SU-DHL-6 (cell line): ENCODE measurements around the gene KPNA5.

Source experiments
- H2AFZ ChIP-seq: fragments of 200-600 bp; sonication (generic); 2 replicates; pipeline ENCODE4 v1.6.1; 2014; ENCODE audit warnings: low read depth, mild to moderate bottlenecking, moderate library complexity, mixed read lengths, antibody characterized with exemption, low read length; ENCODE audit not compliant: severe bottlenecking
- H3F3A ChIP-seq: fragments of 200-600 bp; shearing (Covaris generic); 2 replicates; pipeline ENCODE4 v1.6.0; 2016; ENCODE audit warnings: antibody characterized with exemption, mild to moderate bottlenecking; ENCODE audit not compliant: insufficient read depth
- H3K27ac ChIP-seq: fragments of 200-600 bp; sonication (generic); 2 replicates; pipeline ENCODE4 v1.5.1; 2016; ENCODE audit warnings: low read depth, mild to moderate bottlenecking, low read length, moderate library complexity, mixed read lengths
- H3K27me3 ChIP-seq: fragments of 200-600 bp; sonication (generic), shearing (Covaris generic); 2 replicates; pipeline ENCODE4 v1.6.0; 2014; ENCODE audit warnings: mild to moderate bottlenecking, low read length
- H3K36me3 ChIP-seq: fragments of 200-600 bp; sonication (generic); 2 replicates; pipeline ENCODE4 v1.6.1; 2014; ENCODE audit warnings: mild to moderate bottlenecking, low read length, mixed read lengths
- H3K4me2 ChIP-seq: fragments of 300-600, 200-600 bp; shearing (Covaris generic), sonication (generic); 2 replicates; pipeline ENCODE4 v1.6.0; 2014; ENCODE audit warnings: low read length, low read depth, mild to moderate bottlenecking; ENCODE audit not compliant: poor library complexity, severe bottlenecking
- H3K4me3 ChIP-seq: fragments of 200-600 bp; sonication (generic); 2 replicates; pipeline ENCODE4 v1.5.1; 2014; ENCODE audit warnings: antibody characterized with exemption, low read length, mild to moderate bottlenecking, mixed read lengths; ENCODE audit not compliant: insufficient read depth, poor library complexity, severe bottlenecking
- H3K79me2 ChIP-seq: fragments of 200-600 bp; sonication (generic); 2 replicates; pipeline ENCODE4 v1.6.1; 2014; ENCODE audit warnings: mild to moderate bottlenecking, low read length, moderate library complexity; ENCODE audit not compliant: insufficient read depth
- H3K9ac ChIP-seq: fragments of 200-600 bp; sonication (generic); 2 replicates; pipeline ENCODE4 v1.7.0; 2014; ENCODE audit warnings: mild to moderate bottlenecking, low read length
- H3K9me2 ChIP-seq: fragments of 200-600 bp; sonication (generic); replicated peaks from 2 replicates; pipeline ENCODE4 v1.6.1; 2014; ENCODE audit warnings: low read length; ENCODE audit not compliant: insufficient read depth
- H3K9me3 ChIP-seq: fragments of 200-600 bp; sonication (generic); 2 replicates; pipeline ENCODE4 v1.6.1; 2014; ENCODE audit warnings: low read length, mixed read lengths; ENCODE audit not compliant: insufficient read depth
- H4K20me1 ChIP-seq: fragments of 200-600 bp; sonication (generic); 2 replicates; pipeline ENCODE4 v1.6.1; 2014; ENCODE audit warnings: low read depth, mild to moderate bottlenecking, antibody characterized with exemption, low read length, moderate library complexity, mixed read lengths
- CTCF ChIP-seq: fragments of 200-600 bp; sonication (generic); IDR thresholded peaks from one replicate; pipeline ENCODE4 v1.5.1; 2017; ENCODE audit warnings: antibody characterized with exemption, mild to moderate bottlenecking, low read length, moderate library complexity; ENCODE audit not compliant: insufficient read depth, poor library complexity, severe bottlenecking
- EZH2phosphoT487 ChIP-seq: fragments of 200-600 bp; sonication (generic), shearing (Covaris generic); conservative IDR thresholded peaks from 2 replicates; pipeline ENCODE4 v1.6.1; 2018; ENCODE audit warnings: mild to moderate bottlenecking, antibody characterized with exemption, low read length, moderate library complexity, mixed read lengths

The KPNA5 gene

DNA sequence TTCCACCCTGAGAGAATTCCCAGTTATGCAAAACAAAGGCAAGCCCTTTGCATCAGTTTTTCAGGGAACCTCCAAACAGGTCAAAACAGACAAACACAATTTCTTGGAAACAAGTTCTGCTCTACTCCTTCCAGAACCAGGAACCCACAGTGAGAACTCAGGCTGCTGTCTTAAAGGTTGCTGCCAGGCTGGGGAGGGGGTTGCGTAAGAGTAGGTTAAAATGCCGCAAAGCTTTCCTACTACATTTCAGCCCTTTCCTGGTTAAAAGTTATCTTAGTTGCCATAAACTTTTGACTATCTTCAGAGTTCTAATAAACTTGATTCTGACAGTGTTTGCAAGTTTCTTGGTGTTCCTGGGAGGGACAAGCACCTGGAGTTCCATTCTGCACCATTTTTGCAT, 33.8 kb downstream of the KPNA5 start:
- Histone ChIP-seq H3K27me3 (no peaks in the 10 kb centered on the region), H4K20me1 (0 out of 2 replicates have a peak, but pooled peaks cover 2% of the 10 kb centered on the region), H2AFZ (no peak overlapping the region), H3K9me3 (no peaks in the 10 kb centered on the region), H3K4me2 (no peak overlapping the region), H3K27ac (no peak overlapping the region), H3F3A (no peaks in the 10 kb centered on the region), H3K9ac (no peak overlapping the region), H3K9me2 (no peaks in the 10 kb centered on the region), H3K36me3 (peaks cover 12% of the 10 kb centered on the region; the same call in 1 of the 2 replicates), H3K4me3 (no peak overlapping the region), H3K79me2 (peaks cover 4% of the 10 kb centered on the region; the same call in 1 of the 2 replicates)
- TF ChIP-seq EZH2phosphoT487 (no peak), CTCF (no peak)

GRCh38 chr6:116726947-116727346, 45.9 kb downstream of the KPNA5 start:
- Histone ChIP-seq H3K27ac (no peak overlapping the region), H3K9ac (no peak overlapping the region), H3K9me2 (no peaks in the 10 kb centered on the region), H4K20me1 (no peaks in the 10 kb centered on the region), H2AFZ (no peak overlapping the region), H3K27me3 (no peaks in the 10 kb centered on the region), H3K4me3 (no peak overlapping the region), H3K79me2 (no peaks in the 10 kb centered on the region), H3K9me3 (no peaks in the 10 kb centered on the region), H3F3A (peaks cover 11% of the 10 kb centered on the region; the same call in 1 of the 2 replicates), H3K36me3 (peaks cover 52% of the 10 kb centered on the region; the same call in 1 of the 2 replicates), H3K4me2 (no peak overlapping the region)
- TF ChIP-seq EZH2phosphoT487 (no peak), CTCF (no peak)

DNA sequence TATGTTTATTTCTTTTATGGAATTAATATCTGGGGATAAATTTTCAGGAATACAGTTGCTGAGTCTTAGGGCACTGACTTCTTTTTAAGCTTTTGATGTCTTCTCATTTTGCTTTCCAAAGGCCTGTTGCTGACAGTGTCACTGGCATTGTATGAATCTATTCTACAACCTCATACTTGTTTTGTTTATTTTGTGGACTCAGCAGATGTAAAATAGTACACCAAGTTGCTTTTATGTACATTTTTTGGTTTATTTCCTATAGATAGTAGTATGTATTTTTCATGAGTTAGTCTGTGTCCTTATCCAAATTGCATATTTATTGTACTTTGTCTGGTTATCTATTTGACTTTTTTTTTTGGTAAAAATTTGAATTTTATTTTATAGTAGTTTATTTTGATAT, 49.5 kb downstream of the KPNA5 start:
- Histone ChIP-seq H2AFZ (no peak overlapping the region), H3K27ac (no peak overlapping the region), H3K27me3 (no peaks in the 10 kb centered on the region), H4K20me1 (no peaks in the 10 kb centered on the region; the same call in 1 of the 2 replicates), H3K9me3 (no peaks in the 10 kb centered on the region), H3K79me2 (no peaks in the 10 kb centered on the region), H3K4me3 (no peak overlapping the region), H3K9me2 (no peaks in the 10 kb centered on the region), H3K4me2 (no peak overlapping the region), H3K36me3 (peaks cover 48% of the 10 kb centered on the region; the same call in 1 of the 2 replicates), H3K9ac (no peak overlapping the region), H3F3A (peaks cover 11% of the 10 kb centered on the region; the same call in 1 of the 2 replicates)
- TF ChIP-seq EZH2phosphoT487, result no peak
- TF ChIP-seq CTCF, result no peak
